ENCODE results near the gene NEK9.

The NEK9 gene

GRCh38 chr14:75032939-75033338 lies 93.9 kb downstream of the NEK9 start:
- no peak overlapping the region for H3K4me2 ChIP-seq (ENCODE audit: low read depth, low read length, poor library complexity, severe bottlenecking)
- H4K20me1 ChIP-seq (ENCODE audit: low read depth, low read length), result no peaks in the 10 kb centered on the region
- H3K9me2 ChIP-seq (replicated peaks; ENCODE audit: insufficient read depth, low read length), result no peaks in the 10 kb centered on the region
- H3K9me3 ChIP-seq (ENCODE audit: insufficient read depth, low read length), result no peaks in the 10 kb centered on the region
- no peaks in the 10 kb centered on the region for H3K27me3 ChIP-seq (ENCODE audit: low read length)
- H3F3A ChIP-seq (ENCODE audit: insufficient read depth), result peaks cover 5% of the 10 kb centered on the region; the same call in 1 of the 2 replicates
- H3K4me3 ChIP-seq (ENCODE audit: insufficient read depth, low read length, poor library complexity, severe bottlenecking), result no peak overlapping the region
- no peaks in the 10 kb centered on the region for H3K79me2 ChIP-seq (ENCODE audit: insufficient read depth, low read length)
- TF ChIP-seq CTCF (IDR thresholded peaks at IDR 0.05; ENCODE audit: insufficient read depth, low read length, poor library complexity, severe bottlenecking) (no peak), EZH2phosphoT487 (conservative IDR thresholded peaks at IDR 0.05; ENCODE audit: low read length) (no peak)
- no peak overlapping the region for H2AFZ ChIP-seq (ENCODE audit: low read depth, low read length, severe bottlenecking)
- H3K27ac ChIP-seq (ENCODE audit: low read depth, low read length), result no peak overlapping the region
- no peak overlapping the region for H3K9ac ChIP-seq (ENCODE audit: low read length)
- peaks cover 4% of the 10 kb centered on the region; the same call in 1 of the 2 replicates for H3K36me3 ChIP-seq (ENCODE audit: low read length)

GRCh38 chr14:75030147-75030546 lies 96.7 kb downstream of the NEK9 start:
- Histone ChIP-seq H3K9me3 (ENCODE audit: insufficient read depth, low read length) (no peaks in the 10 kb centered on the region), H3F3A (ENCODE audit: insufficient read depth) (no peaks in the 10 kb centered on the region), H3K27me3 (ENCODE audit: low read length) (no peaks in the 10 kb centered on the region), H3K4me3 (ENCODE audit: insufficient read depth, low read length, poor library complexity, severe bottlenecking) (no peak overlapping the region), H3K4me2 (ENCODE audit: low read depth, low read length, poor library complexity, severe bottlenecking) (no peak overlapping the region), H3K9ac (ENCODE audit: low read length) (no peak overlapping the region), H3K36me3 (ENCODE audit: low read length) (peaks cover 11% of the 10 kb centered on the region; the same call in 1 of the 2 replicates), H4K20me1 (ENCODE audit: low read depth, low read length) (no peaks in the 10 kb centered on the region), H3K9me2 (replicated peaks; ENCODE audit: insufficient read depth, low read length) (no peaks in the 10 kb centered on the region), H3K27ac (ENCODE audit: low read depth, low read length) (no peak overlapping the region), H3K79me2 (ENCODE audit: insufficient read depth, low read length) (no peaks in the 10 kb centered on the region), H2AFZ (ENCODE audit: low read depth, low read length, severe bottlenecking) (no peak overlapping the region)
- TF ChIP-seq CTCF (IDR thresholded peaks at IDR 0.05; ENCODE audit: insufficient read depth, low read length, poor library complexity, severe bottlenecking), result no peak
- TF ChIP-seq EZH2phosphoT487 (conservative IDR thresholded peaks at IDR 0.05; ENCODE audit: low read length), result no peak

All from SU-DHL-6 (cell line).